Panc1 (cell line): Measurements from ENCODE around the gene ITPR3.

Experiments used
- CTCF ChIP-seq: fragments of 450-650 bp; IDR thresholded peaks from 2 replicates; pipeline ENCODE4 v1.5.1; 2017; ENCODE audit warnings: mild to moderate bottlenecking
- POLR2AphosphoS5 ChIP-seq: IDR thresholded peaks from 2 replicates; pipeline ENCODE4 v1.6.1; 2012; ENCODE audit warnings: mild to moderate bottlenecking, low read depth, low read length, moderate library complexity
- REST ChIP-seq, 2 experiments: IDR thresholded peaks; 2 replicates each; pipeline ENCODE4 v1.6.1; 2011 to 2012; ENCODE audit warnings: low read depth in 2 of 2, control low read depth in 1 of 2, low read length in 1 of 2, mild to moderate bottlenecking in 1 of 2, moderate library complexity in 1 of 2; ENCODE audit not compliant: insufficient read depth in 1 of 2
- SIN3A ChIP-seq: IDR thresholded peaks from 2 replicates; pipeline ENCODE4 v1.6.1; 2012; ENCODE audit warnings: low read depth, mild to moderate bottlenecking, low read length, moderate library complexity, borderline replicate concordance; ENCODE audit not compliant: insufficient read depth
- TCF7L2 ChIP-seq: IDR thresholded peaks from 2 replicates; pipeline ENCODE4 v1.6.1; 2011; ENCODE audit warnings: mild to moderate bottlenecking, low read depth, low read length, inconsistent platforms

- TF ChIP-seq CTCF (no peak), POLR2AphosphoS5 (no peak), SIN3A (no peak), REST (IDR thresholded peaks at IDR 0.05; ENCODE audit: insufficient read depth in 1 of 2, low read depth in 2 of 2, low read length in 1 of 2) (no peak), TCF7L2 (no peak)
Measured at GRCh38 chr6:33742837-33743236, 121.7 kb downstream of the ITPR3 start.
